ENCODE measurements around the gene CCDC15. TPM values are rescaled to one million over a fixed set of nuclear protein-coding genes. Genes with fewer than 3 reads are reported as not detected.

Gene CCDC15, protein sequence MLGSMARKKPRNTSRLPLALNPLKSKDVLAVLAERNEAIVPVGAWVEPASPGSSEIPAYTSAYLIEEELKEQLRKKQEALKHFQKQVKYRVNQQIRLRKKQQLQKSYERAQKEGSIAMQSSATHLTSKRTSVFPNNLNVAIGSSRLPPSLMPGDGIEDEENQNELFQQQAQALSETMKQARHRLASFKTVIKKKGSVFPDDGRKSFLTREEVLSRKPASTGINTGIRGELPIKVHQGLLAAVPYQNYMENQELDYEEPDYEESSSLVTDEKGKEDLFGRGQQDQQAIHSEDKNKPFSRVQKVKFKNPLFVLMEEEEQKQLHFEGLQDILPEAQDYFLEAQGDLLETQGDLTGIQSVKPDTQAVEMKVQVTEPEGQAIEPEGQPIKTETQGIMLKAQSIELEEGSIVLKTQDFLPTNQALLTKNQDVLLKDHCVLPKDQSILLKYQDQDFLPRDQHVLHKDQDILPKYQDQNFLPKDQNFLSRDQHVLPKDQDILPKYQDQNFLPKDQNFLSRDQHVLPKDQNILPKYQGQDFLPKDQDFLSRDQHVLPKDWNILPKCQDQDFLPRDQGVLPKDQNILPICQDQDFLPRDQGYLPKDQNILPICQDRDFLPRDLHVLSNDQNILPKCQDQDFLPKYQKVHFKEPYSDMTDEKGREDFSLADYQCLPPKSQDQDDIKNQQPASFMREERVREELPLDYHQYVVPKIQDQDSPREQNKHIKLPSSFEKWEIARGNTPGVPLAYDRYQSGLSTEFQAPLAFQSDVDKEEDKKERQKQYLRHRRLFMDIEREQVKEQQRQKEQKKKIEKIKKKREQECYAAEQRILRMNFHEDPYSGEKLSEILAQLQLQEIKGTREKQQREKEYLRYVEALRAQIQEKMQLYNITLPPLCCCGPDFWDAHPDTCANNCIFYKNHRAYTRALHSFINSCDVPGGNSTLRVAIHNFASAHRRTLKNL
- total RNA-seq, result 1 to 10 TPM; 2.6 to 2.7 TPM
- polyA plus RNA-seq, result 1 to 10 TPM in 1 of 2 donors, under 1 TPM in 1; 0.48 to 1.7 TPM

DNA sequence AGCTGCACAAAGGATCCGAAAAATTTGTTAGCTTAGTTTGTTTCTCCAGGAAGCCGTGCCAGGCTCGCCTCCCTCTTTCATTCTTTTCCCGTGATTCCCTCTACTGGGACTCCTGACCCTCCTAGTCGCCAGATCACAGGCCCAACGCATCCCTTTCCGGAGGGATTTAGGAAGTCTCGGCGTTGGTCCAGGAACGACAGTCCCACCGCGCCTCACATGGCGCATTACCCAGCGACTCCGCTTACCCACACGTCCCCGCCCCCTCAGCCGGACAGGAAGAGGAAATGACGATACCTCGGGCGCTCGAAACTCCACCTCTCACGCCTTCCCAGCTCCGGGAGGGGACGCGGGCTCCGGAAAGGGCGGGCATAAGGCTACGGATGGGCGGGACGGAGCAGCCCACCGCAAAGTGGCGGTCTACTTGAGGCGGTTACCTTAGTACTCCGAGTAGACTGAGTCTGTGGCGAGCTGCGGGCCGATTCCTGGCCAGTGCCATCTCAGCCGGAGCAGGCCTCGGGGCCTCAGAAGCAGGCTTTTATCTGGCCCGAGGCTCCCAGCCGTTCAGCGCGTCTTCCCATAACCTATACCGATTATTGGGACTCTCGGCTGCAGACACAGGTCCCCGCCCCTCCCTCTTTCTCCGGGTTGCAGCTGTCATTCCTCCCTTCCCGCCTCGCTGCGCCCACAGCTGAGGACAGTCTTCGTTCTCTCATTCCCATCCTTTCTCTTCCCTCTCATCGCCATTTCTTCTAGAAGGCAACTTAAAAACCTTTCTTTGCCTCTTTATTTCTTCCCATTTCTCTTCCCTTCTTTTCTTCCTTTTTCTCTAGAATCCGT, at the start of gene CCDC15:
CCDC15 (plus strand) TSS at position 450 of the 837 bp plus-strand sequence. CDS start 531 bp downstream, outside the sequence.
- H3K4me3 ChIP-seq (ENCODE audit: low read length in 2 of 2), result peak within 1 kb of the TSS; percentile 33 to 63
- peaks cover 0 to 5% (median 0%) of the 10 kb centered on the region in 8 donors for H3K9me3 Mint-ChIP-seq
- H3K27ac ChIP-seq (ENCODE audit: low read depth, low read length), result peak within 1 kb of the TSS; percentile 71
- H3K27ac Mint-ChIP-seq, result no peak within 1 kb of the TSS
- H3K4me1 Mint-ChIP-seq, result peaks cover 0 to 12% (median 7%) of the 10 kb centered on the region in 4 donors
- peak within 1 kb of the TSS in 1 of 8 donors; percentile 32 for H3K4me3 Mint-ChIP-seq
- no peaks in the 10 kb centered on the region for H3K36me3 ChIP-seq (ENCODE audit: insufficient read depth, low read length)
- intact Hi-C loops (cut with micrococcal nuclease), result loop anchor here (1.0 to 5.0 kb wide), 12 partner anchors 78 to 1258 kb away; partner anchors contain the start of genes CDON, DDX25, EI24 and FAM118B
- H3K36me3 Mint-ChIP-seq, result no peaks in the 10 kb centered on the region
- no peaks in the 10 kb centered on the region for H3K9me3 ChIP-seq (ENCODE audit: control insufficient read depth in 1 of 2, low read length in 2 of 2)
- ChIA-PET POLR2A (ENCODE audit: partially characterized antibody) (interaction anchor here (1.1 to 2.4 kb wide), 13 partner anchors 10 to 934 kb away, joined by 3 to 27 read pairs (median 7); partner anchors contain the start of genes CHEK1, EI24, HEPN1 and HYLS1), CTCF (ENCODE audit: partially characterized antibody) (interaction anchor here (0.6 to 2.4 kb wide), 12 partner anchors 10 to 394 kb away, joined by 3 to 18 read pairs (median 4); no protein-coding TSS in a partner anchor)
- no peaks in the 10 kb centered on the region for H3K27me3 Mint-ChIP-seq
- DNase-seq, result peak; percentile 91 to 95 (median 93)
- peaks cover 50% of the 10 kb centered on the region for H3K4me1 ChIP-seq (ENCODE audit: insufficient read depth, low read length)
- no peaks in the 10 kb centered on the region for H3K27me3 ChIP-seq (ENCODE audit: insufficient read depth, low read length)

DNA sequence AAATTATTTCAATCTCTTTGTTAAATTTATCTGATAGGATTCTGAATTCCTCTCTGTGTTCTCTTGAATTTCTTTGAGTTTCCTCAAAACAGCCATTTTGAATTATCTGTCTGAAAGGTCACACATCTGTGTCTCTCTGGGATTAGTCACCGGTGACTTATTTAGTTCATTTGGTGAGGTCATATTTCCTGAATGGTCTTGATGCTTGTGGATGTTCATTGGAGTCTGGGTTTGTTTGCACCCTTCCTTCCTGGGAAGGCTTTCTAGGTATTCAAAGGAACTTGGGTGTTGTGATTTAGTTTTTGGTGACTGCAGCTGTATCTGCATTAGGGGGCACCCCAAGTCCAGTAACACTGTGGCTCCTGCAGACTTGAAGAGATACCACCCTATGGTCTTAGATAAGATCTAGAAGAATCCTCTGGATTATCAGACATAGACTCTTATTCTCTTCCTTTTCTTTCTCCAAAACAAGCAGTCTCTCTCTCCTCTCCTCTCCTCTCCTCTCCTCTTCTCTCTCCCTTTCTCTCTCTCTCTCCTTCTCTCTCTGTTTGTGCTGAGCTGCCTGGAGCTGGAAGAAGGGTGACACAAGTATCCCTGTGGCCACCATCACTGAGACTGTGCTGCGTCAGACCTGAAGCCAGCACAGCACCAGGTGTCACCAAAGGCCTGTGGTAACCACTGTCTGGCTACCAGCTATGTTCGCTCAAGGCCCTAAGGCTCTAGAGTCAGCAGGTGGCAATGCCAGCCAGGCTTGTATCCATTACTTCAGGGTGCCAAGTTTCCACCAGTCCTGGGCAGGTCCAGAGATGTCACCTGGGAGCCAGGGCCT, 38.2 kb upstream of the CCDC15 start:
- Mint-ChIP-seq H3K4me1 (peaks cover 0 to 4% (median 2%) of the 10 kb centered on the region in 4 donors), H3K27ac (no peak overlapping the region), H3K4me3 (no peak overlapping the region), H3K36me3 (peaks cover 6% of the 10 kb centered on the region in 2 donors), H3K9me3 (peaks cover 4 to 18% (median 13%) of the 10 kb centered on the region in 8 donors), H3K27me3 (peaks cover 5 to 9% of the 10 kb centered on the region in 2 donors)
- Histone ChIP-seq H3K36me3 (ENCODE audit: insufficient read depth, low read length) (no peaks in the 10 kb centered on the region), H3K9me3 (ENCODE audit: control insufficient read depth in 1 of 2, low read length in 2 of 2) (no peaks in the 10 kb centered on the region), H3K4me1 (ENCODE audit: insufficient read depth, low read length) (no peaks in the 10 kb centered on the region), H3K27ac (ENCODE audit: low read depth, low read length) (no peak overlapping the region), H3K4me3 (ENCODE audit: low read length in 2 of 2) (no peak overlapping the region), H3K27me3 (ENCODE audit: insufficient read depth, low read length) (no peaks in the 10 kb centered on the region)
- intact Hi-C loops (cut with micrococcal nuclease), result loop anchor here (1.0 kb wide), 1 partner anchor 226 kb away; no protein-coding TSS in a partner anchor
- no peak for DNase-seq
- POLR2A ChIA-PET (ENCODE audit: partially characterized antibody), result no interaction called here
- CTCF ChIA-PET (ENCODE audit: partially characterized antibody), result interaction anchor here (1.2 to 1.9 kb wide), 4 partner anchors 40 to 226 kb away, joined by 3 to 5 read pairs (median 4); partner anchors contain the start of gene TMEM218

GRCh38 chr11:124916370-124916710, 37.7 kb upstream of the CCDC15 start:
- intact Hi-C loops (cut with micrococcal nuclease), result loop anchor here (1.0 kb wide), 1 partner anchor 225 kb away; no protein-coding TSS in a partner anchor
- peaks cover under 1 to 5% (median 3%) of the 10 kb centered on the region in 4 donors for H3K4me1 Mint-ChIP-seq

DNA sequence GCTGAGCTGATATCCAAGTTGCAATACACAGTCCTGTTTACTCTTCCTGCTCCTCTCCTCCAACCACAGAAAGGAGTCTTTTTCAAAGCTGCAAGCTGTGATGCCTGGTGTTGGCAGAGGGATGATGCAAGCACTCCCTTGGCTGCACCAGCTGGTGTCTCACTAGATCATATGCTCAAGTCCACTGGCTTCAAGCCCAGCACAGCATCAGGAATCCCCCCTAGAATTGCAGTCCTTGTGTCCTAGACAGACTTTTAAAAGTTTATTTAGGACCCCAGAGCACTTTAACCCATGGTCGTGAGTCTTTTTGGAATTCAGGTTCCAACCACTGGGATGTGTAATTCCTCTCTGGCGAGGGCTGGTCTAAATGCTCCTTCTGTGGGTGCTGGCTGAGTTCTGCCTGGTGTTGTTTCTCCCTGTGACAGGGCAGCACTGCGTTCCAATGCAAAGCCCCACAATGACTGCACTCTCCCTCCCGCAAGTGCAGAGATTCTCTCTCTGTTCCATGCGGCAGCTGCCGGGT, 36.8 kb upstream of the CCDC15 start:
- Mint-ChIP-seq H3K27ac (peak overlapping the region in 1 of 7 donors; percentile 34), H3K9me3 (peaks cover 0 to 6% (median 4%) of the 10 kb centered on the region in 8 donors), H3K4me3 (no peak overlapping the region), H3K36me3 (no peaks in the 10 kb centered on the region), H3K4me1 (peaks cover 4 to 10% (median 6%) of the 10 kb centered on the region in 4 donors), H3K27me3 (peaks cover 0 to 5% of the 10 kb centered on the region in 2 donors)
- DNase-seq, result no peak
- H3K36me3 ChIP-seq (ENCODE audit: insufficient read depth, low read length), result no peaks in the 10 kb centered on the region
- CTCF ChIA-PET (ENCODE audit: partially characterized antibody), result interaction anchor here (0.6 to 1.9 kb wide), 6 partner anchors 33 to 225 kb away, joined by 3 to 5 read pairs (median 4); no protein-coding TSS in a partner anchor
- POLR2A ChIA-PET (ENCODE audit: partially characterized antibody), result no interaction called here
- no peak overlapping the region for H3K4me3 ChIP-seq (ENCODE audit: low read length in 2 of 2)
- no peaks in the 10 kb centered on the region for H3K27me3 ChIP-seq (ENCODE audit: insufficient read depth, low read length)
- H3K27ac ChIP-seq (ENCODE audit: low read depth, low read length), result no peak overlapping the region
- no peaks in the 10 kb centered on the region for H3K9me3 ChIP-seq (ENCODE audit: control insufficient read depth in 1 of 2, low read length in 2 of 2)
- intact Hi-C loops (cut with micrococcal nuclease), result no loop called here
- H3K4me1 ChIP-seq (ENCODE audit: insufficient read depth, low read length), result peaks cover 4% of the 10 kb centered on the region

More at GRCh38 chr11:124916370-124916710, 37.7 kb upstream of the CCDC15 start:
- POLR2A ChIA-PET (ENCODE audit: partially characterized antibody), result no interaction called here
- Histone ChIP-seq H3K9me3 (ENCODE audit: control insufficient read depth in 1 of 2, low read length in 2 of 2) (no peaks in the 10 kb centered on the region), H3K36me3 (ENCODE audit: insufficient read depth, low read length) (no peaks in the 10 kb centered on the region), H3K27ac (ENCODE audit: low read depth, low read length) (no peak overlapping the region), H3K4me3 (ENCODE audit: low read length in 2 of 2) (no peak overlapping the region), H3K4me1 (ENCODE audit: insufficient read depth, low read length) (peaks cover 2% of the 10 kb centered on the region), H3K27me3 (ENCODE audit: insufficient read depth, low read length) (no peaks in the 10 kb centered on the region)
- H3K9me3 Mint-ChIP-seq, result peaks cover 4 to 14% (median 12%) of the 10 kb centered on the region in 8 donors
- no peak for DNase-seq
- no peak overlapping the region for H3K4me3 Mint-ChIP-seq
- H3K27me3 Mint-ChIP-seq, result peaks cover 5 to 9% of the 10 kb centered on the region in 2 donors
- peaks cover 6% of the 10 kb centered on the region in 2 donors for H3K36me3 Mint-ChIP-seq
- H3K27ac Mint-ChIP-seq, result no peak overlapping the region
- CTCF ChIA-PET (ENCODE audit: partially characterized antibody), result interaction anchor here (0.9 to 1.9 kb wide), 6 partner anchors 34 to 225 kb away, joined by 3 to 5 read pairs (median 4); partner anchors contain the start of gene TMEM218

GRCh38 chr11:124918950-124919349, 35.1 kb upstream of the CCDC15 start, which contains the start of gene HEPN1:
Gene HEPN1 (plus strand): TSS chr11:124919250.
- H3K27ac Mint-ChIP-seq, result peak within 1 kb of the TSS in 2 of 7 donors; percentile 39 to 72
- intact Hi-C loops (cut with micrococcal nuclease), result no loop called here
- H3K27me3 ChIP-seq (ENCODE audit: insufficient read depth, low read length), result no peaks in the 10 kb centered on the region
- H3K27me3 Mint-ChIP-seq, result peaks cover 0 to 5% of the 10 kb centered on the region in 2 donors
- H3K4me1 Mint-ChIP-seq, result peaks cover 13 to 23% (median 19%) of the 10 kb centered on the region in 4 donors
- H3K27ac ChIP-seq (ENCODE audit: low read depth, low read length), result no peak within 1 kb of the TSS
- H3K9me3 ChIP-seq (ENCODE audit: control insufficient read depth in 1 of 2, low read length in 2 of 2), result no peaks in the 10 kb centered on the region
- H3K9me3 Mint-ChIP-seq, result no peaks in the 10 kb centered on the region
- ChIA-PET CTCF (ENCODE audit: partially characterized antibody) (no interaction called here), POLR2A (ENCODE audit: partially characterized antibody) (interaction anchor here (3.5 kb wide), 2 partner anchors 32 to 35 kb away, joined by 12 to 17 read pairs; partner anchors contain the start of gene CCDC15)
- H3K36me3 Mint-ChIP-seq, result no peaks in the 10 kb centered on the region
- peak within 1 kb of the TSS in 7 of 8 donors; percentile 1 to 73 (median 19) for H3K4me3 Mint-ChIP-seq
- H3K36me3 ChIP-seq (ENCODE audit: insufficient read depth, low read length), result no peaks in the 10 kb centered on the region
- no peak within 1 kb of the TSS for H3K4me3 ChIP-seq (ENCODE audit: low read length in 2 of 2)
- no peak for DNase-seq
- peaks cover 14% of the 10 kb centered on the region for H3K4me1 ChIP-seq (ENCODE audit: insufficient read depth, low read length)

Measured in CD4-positive, alpha-beta memory T cell (primary cell).